ENCODE results near the gene FARSA. TPM values are rescaled to one million over a fixed set of nuclear protein-coding genes. Genes with fewer than 3 reads are reported as not detected.
"Not testable (repeated sequence)": the region's sequence is repeated elsewhere in the genome, so short reads cannot be mapped to it uniquely, and the experiment has no call there.

The FARSA gene
- total and polyA plus RNA-seq, 5 donors, result 32.6 to 44.8 (median 42.4) TPM

- H3K4me1 ChIP-seq (ENCODE audit: control insufficient read depth, insufficient read depth, low read length), result peaks cover 7% of the 10 kb centered on the region
- peak overlapping the region; percentile 55 for H3K27ac ChIP-seq (ENCODE audit: low read length)
- ATAC-seq, result no peak
- H3K4me3 ChIP-seq (ENCODE audit: low read length), result no peak overlapping the region
- 49% methylated on average over 12 of the region's 12 CpGs for whole genome bisulfite sequencing
- intact Hi-C loops (cut with DNase I), result no loop called here
- no peaks in the 10 kb centered on the region for H3K9me3 ChIP-seq (ENCODE audit: control insufficient read depth, low read length)
- H3K27me3 ChIP-seq (ENCODE audit: control insufficient read depth, insufficient read depth), result no peaks in the 10 kb centered on the region
- no peak for DNase-seq
These were observed 20.5 kb upstream of the FARSA start for GRCh38 chr19:12953799-12954611.

GRCh38 chr19:12953138-12953798, 19.8 kb upstream of the FARSA start:
- intact Hi-C loops (cut with DNase I), result no loop called here
- no peak overlapping the region for H3K4me3 ChIP-seq (ENCODE audit: low read length)
- 24% methylated on average over 11 of the region's 11 CpGs for WGBS
- H3K27ac ChIP-seq (ENCODE audit: low read length), result peak overlapping the region; percentile 55
- H3K4me1 ChIP-seq (ENCODE audit: control insufficient read depth, insufficient read depth, low read length), result peaks cover 7% of the 10 kb centered on the region
- no peaks in the 10 kb centered on the region for H3K27me3 ChIP-seq (ENCODE audit: control insufficient read depth, insufficient read depth)
- no peaks in the 10 kb centered on the region for H3K9me3 ChIP-seq (ENCODE audit: control insufficient read depth, low read length)
- ATAC-seq (peak; percentile 19 to 49), DNase-seq (peak; percentile 72 to 81 (median 78))

- H3K9me3 ChIP-seq (ENCODE audit: control insufficient read depth, low read length), result no peaks in the 10 kb centered on the region
- DNase-seq (peak in 1 of 3 donors; percentile 47), ATAC-seq (peak in 1 of 2 donors; percentile 44)
- no peaks in the 10 kb centered on the region for H3K27me3 ChIP-seq (ENCODE audit: control insufficient read depth, insufficient read depth)
- no peak overlapping the region for H3K4me3 ChIP-seq (ENCODE audit: low read length)
- H3K4me1 ChIP-seq (ENCODE audit: control insufficient read depth, insufficient read depth, low read length), result peaks cover 7% of the 10 kb centered on the region
- 43% methylated on average over 12 of the region's 12 CpGs for WGBS
- peak overlapping the region; percentile 9 for H3K27ac ChIP-seq (ENCODE audit: low read length)
- intact Hi-C loops (cut with DNase I), result no loop called here
These were observed 19.1 kb upstream of the FARSA start for GRCh38 chr19:12952488-12953137.

GRCh38 chr19:12952050-12952449, 18.5 kb upstream of the FARSA start:
- H3K27ac ChIP-seq (ENCODE audit: low read length); H3K4me1 ChIP-seq (ENCODE audit: control insufficient read depth, insufficient read depth, low read length); ATAC-seq; DNase-seq; H3K4me3 ChIP-seq (ENCODE audit: low read length); H3K27me3 ChIP-seq (ENCODE audit: control insufficient read depth, insufficient read depth); H3K9me3 ChIP-seq (ENCODE audit: control insufficient read depth, low read length); intact Hi-C loops (cut with DNase I): not testable (repeated sequence)
- 91% methylated on average over 6 of the region's 6 CpGs for WGBS

GRCh38 chr19:12949363-12950283, 16.1 kb upstream of the FARSA start:
- Histone ChIP-seq H3K4me3 (ENCODE audit: low read length) (no peak overlapping the region), H3K27ac (ENCODE audit: low read length) (no peak overlapping the region), H3K9me3 (ENCODE audit: control insufficient read depth, low read length) (no peaks in the 10 kb centered on the region), H3K27me3 (ENCODE audit: control insufficient read depth, insufficient read depth) (no peaks in the 10 kb centered on the region), H3K4me1 (ENCODE audit: control insufficient read depth, insufficient read depth, low read length) (peaks cover 7% of the 10 kb centered on the region)
- ATAC-seq (no peak), DNase-seq (peak in 1 of 3 donors; percentile 56)
- intact Hi-C loops (cut with DNase I), result no loop called here
- 77% methylated on average over 16 of the region's 16 CpGs for WGBS

- 91% methylated on average over 30 of the region's 30 CpGs for WGBS
- intact Hi-C loops (cut with DNase I), result no loop called here
- Histone ChIP-seq H3K4me3 (ENCODE audit: low read length) (no peak overlapping the region), H3K4me1 (ENCODE audit: control insufficient read depth, insufficient read depth, low read length) (peaks cover 7% of the 10 kb centered on the region), H3K27me3 (ENCODE audit: control insufficient read depth, insufficient read depth) (no peaks in the 10 kb centered on the region), H3K9me3 (ENCODE audit: control insufficient read depth, low read length) (no peaks in the 10 kb centered on the region), H3K27ac (ENCODE audit: low read length) (no peak overlapping the region)
- DNase-seq, result peak in 1 of 3 donors; percentile 49
- no peak for ATAC-seq
These were observed 15.3 kb upstream of the FARSA start for GRCh38 chr19:12948612-12949362.

- Histone ChIP-seq H3K9me3 (ENCODE audit: control insufficient read depth, low read length) (no peaks in the 10 kb centered on the region), H3K27ac (ENCODE audit: low read length) (no peak overlapping the region), H3K4me3 (ENCODE audit: low read length) (no peak overlapping the region), H3K4me1 (ENCODE audit: control insufficient read depth, insufficient read depth, low read length) (peaks cover 4% of the 10 kb centered on the region), H3K27me3 (ENCODE audit: control insufficient read depth, insufficient read depth) (no peaks in the 10 kb centered on the region)
- no peak for ATAC-seq
- DNase-seq, result peak in 2 of 3 donors; percentile 56 to 69
- intact Hi-C loops (cut with DNase I), result no loop called here
- WGBS, result 84% methylated on average over 28 of the region's 28 CpGs
These were observed 14.4 kb upstream of the FARSA start for GRCh38 chr19:12947702-12948611.

GRCh38 chr19:12946731-12947496, 13.4 kb upstream of the FARSA start:
- 66% methylated on average over 14 of the region's 14 CpGs for WGBS
- Histone ChIP-seq H3K4me3 (ENCODE audit: low read length) (peak overlapping the region; percentile 80), H3K9me3 (ENCODE audit: control insufficient read depth, low read length) (no peaks in the 10 kb centered on the region), H3K4me1 (ENCODE audit: control insufficient read depth, insufficient read depth, low read length) (no peaks in the 10 kb centered on the region), H3K27ac (ENCODE audit: low read length) (no peak overlapping the region), H3K27me3 (ENCODE audit: control insufficient read depth, insufficient read depth) (no peaks in the 10 kb centered on the region)
- peak in 1 of 3 donors; percentile 11 for DNase-seq
- ATAC-seq, result no peak
- intact Hi-C loops (cut with DNase I), result no loop called here

All from right cardiac atrium (tissue), 5 donors.